Lower leg skin (tissue), 3 donors: ENCODE results near the gene EIF4G1.

Source experiments
- POLR2A ChIP-seq, 2 donors: fragments of 450-650 bp; IDR thresholded peaks; one replicate each; pipeline ENCODE4 v1.6.1; 2016 to 2017; ENCODE audit warnings: antibody characterized with exemption in 2 of 2, mild to moderate bottlenecking in 1 of 2, moderate library complexity in 1 of 2
- TF ChIP-seq, protein P1 (sequence below), 3 donors: fragments of 450-650 bp; IDR thresholded peaks; one replicate each; pipeline ENCODE4 v1.5.1; 2016; ENCODE audit warnings: antibody characterized with exemption in 3 of 3, mild to moderate bottlenecking in 3 of 3, moderate library complexity in 2 of 3

DNA sequence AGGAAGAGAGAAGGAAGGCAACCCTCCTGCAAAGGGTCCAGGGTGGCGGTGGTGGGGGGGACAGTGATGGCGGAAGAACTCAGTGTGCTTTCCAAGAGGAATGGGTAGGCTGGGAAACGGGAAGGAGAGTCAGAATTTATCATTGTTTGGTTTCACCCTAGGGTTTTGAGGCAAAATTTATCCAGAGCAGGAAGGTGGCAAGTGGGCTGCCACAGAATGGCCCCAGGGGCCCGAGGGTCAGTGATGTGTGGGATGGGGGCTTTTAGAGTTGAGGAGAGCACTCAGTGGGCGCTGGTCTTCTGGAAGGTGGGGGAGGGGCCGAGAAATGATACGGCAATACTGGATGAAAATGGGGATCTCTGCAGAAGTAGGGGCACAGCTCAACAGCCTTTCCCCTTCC, 23.6 kb downstream of the EIF4G1 start:
- TF ChIP-seq, protein P1, sequence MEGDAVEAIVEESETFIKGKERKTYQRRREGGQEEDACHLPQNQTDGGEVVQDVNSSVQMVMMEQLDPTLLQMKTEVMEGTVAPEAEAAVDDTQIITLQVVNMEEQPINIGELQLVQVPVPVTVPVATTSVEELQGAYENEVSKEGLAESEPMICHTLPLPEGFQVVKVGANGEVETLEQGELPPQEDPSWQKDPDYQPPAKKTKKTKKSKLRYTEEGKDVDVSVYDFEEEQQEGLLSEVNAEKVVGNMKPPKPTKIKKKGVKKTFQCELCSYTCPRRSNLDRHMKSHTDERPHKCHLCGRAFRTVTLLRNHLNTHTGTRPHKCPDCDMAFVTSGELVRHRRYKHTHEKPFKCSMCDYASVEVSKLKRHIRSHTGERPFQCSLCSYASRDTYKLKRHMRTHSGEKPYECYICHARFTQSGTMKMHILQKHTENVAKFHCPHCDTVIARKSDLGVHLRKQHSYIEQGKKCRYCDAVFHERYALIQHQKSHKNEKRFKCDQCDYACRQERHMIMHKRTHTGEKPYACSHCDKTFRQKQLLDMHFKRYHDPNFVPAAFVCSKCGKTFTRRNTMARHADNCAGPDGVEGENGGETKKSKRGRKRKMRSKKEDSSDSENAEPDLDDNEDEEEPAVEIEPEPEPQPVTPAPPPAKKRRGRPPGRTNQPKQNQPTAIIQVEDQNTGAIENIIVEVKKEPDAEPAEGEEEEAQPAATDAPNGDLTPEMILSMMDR (IDR thresholded peaks at IDR 0.05), result no peak
- no peak for TF ChIP-seq POLR2A (IDR thresholded peaks at IDR 0.05)
